Activated CD8-positive, alpha-beta memory T cell treated with anti-CD3 and anti-CD28 coated beads for 4 hours (primary cell): Measurements from ENCODE around the gene NANS.
A peak's percentile ranks its signal among the peaks of the same experiment; 100 is the strongest.
"Not testable (repeated sequence)": the region's sequence is repeated elsewhere in the genome, so short reads cannot be mapped to it uniquely, and the experiment has no call there.

Experiments
- DNase-seq, 2 donors: peaks; one replicate each; pipeline ENCODE4 v3.0.0-alpha.2; 2020; ENCODE audit warnings: low read depth in 2 of 2

NANS gene

GRCh38 chr9:98078895-98079294 lies 22.4 kb downstream of the NANS start:
- no peak for DNase-seq

GRCh38 chr9:98080326-98080725 lies 23.8 kb downstream of the NANS start:
- no peak for DNase-seq

- no peak for DNase-seq
These were observed 24.2 kb downstream of the NANS start for GRCh38 chr9:98080780-98081179.

- peak in 1 of 2 donors; percentile 27 for DNase-seq
These were observed 25.1 kb downstream of the NANS start for GRCh38 chr9:98081477-98082219.

GRCh38 chr9:98083061-98083501 lies 26.5 kb downstream of the NANS start:
- no peak for DNase-seq

- DNase-seq, result no peak
These were observed 27.1 kb downstream of the NANS start for GRCh38 chr9:98083566-98084183.

- no peak for DNase-seq
These were observed 27.9 kb downstream of the NANS start for GRCh38 chr9:98084396-98084795.

- DNase-seq, result no peak
These were observed 28.5 kb downstream of the NANS start for GRCh38 chr9:98085058-98085457.

- no peak for DNase-seq
These were observed 29.4 kb downstream of the NANS start for GRCh38 chr9:98085944-98086343.

- no peak for DNase-seq
These were observed 29.9 kb downstream of the NANS start for GRCh38 chr9:98086461-98086860.

- peak in 1 of 2 donors; percentile 4 for DNase-seq
These were observed 31.2 kb downstream of the NANS start for GRCh38 chr9:98087420-98088354.

GRCh38 chr9:98090674-98091073 lies 34.1 kb downstream of the NANS start:
- DNase-seq, result not testable (repeated sequence)

GRCh38 chr9:98091735-98092612 lies 35.4 kb downstream of the NANS start:
- DNase-seq, result no peak

GRCh38 chr9:98092613-98092931 lies 36.0 kb downstream of the NANS start:
- no peak for DNase-seq

- DNase-seq, result no peak
These were observed 37.8 kb downstream of the NANS start for GRCh38 chr9:98094316-98094715.

- DNase-seq, result no peak
These were observed 38.3 kb downstream of the NANS start for GRCh38 chr9:98094851-98095250.

- DNase-seq, result no peak
These were observed 38.9 kb downstream of the NANS start for GRCh38 chr9:98095401-98095800.

GRCh38 chr9:98096091-98096490 lies 39.6 kb downstream of the NANS start:
- no peak for DNase-seq

GRCh38 chr9:98097836-98098235 lies 41.3 kb downstream of the NANS start:
- no peak for DNase-seq

GRCh38 chr9:98099346-98099745 lies 42.8 kb downstream of the NANS start:
- DNase-seq, result no peak

GRCh38 chr9:98099898-98100297 lies 43.4 kb downstream of the NANS start:
- DNase-seq, result no peak

GRCh38 chr9:98100456-98100855 lies 43.9 kb downstream of the NANS start:
- no peak for DNase-seq
